GM12878 (cell line): ENCODE results near the gene TNKS1BP1. TPM values are rescaled to one million over a fixed set of nuclear protein-coding genes. Genes with fewer than 3 reads are reported as not detected.

Experiments used
- ATAC-seq: fragments of 200-7000 bp; cut with Tn5 transposase; 3 replicates; pipeline ENCODE4 v1.9.1; 2020; ENCODE audit warnings: mild to moderate bottlenecking, moderate library complexity
- BruUV-seq: library from RNA; stranded (reverse); fragments of 400-500 nt; replicated peaks from 2 replicates; lab custom pipeline; 2021; lab: Mats Ljungman, UMichigan
- CTCF ChIA-PET: fragments of 300-600 bp; sonication (Branson Sonifier 250); formaldehyde crosslinking; extraction: SDS; loops from one replicate; lab custom pipeline; 2021; ENCODE audit warnings: inconsistent platforms; lab: Yijun Ruan, JAX
- POLR2A ChIA-PET: fragments of 350-600 bp; formaldehyde crosslinking; extraction: SDS; loops from one replicate; lab custom pipeline; 2021; ENCODE audit warnings: inconsistent platforms; lab: Charles Lee
- RAD21 ChIA-PET: fragments of 300-600 bp; sonication (Branson Sonifier 250); formaldehyde crosslinking; loops from one replicate; lab custom pipeline; 2023; ENCODE audit warnings: antibody characterized with exemption; ENCODE audit not compliant: unreplicated experiment; lab: Charles Lee
- SMC1A ChIA-PET: fragments of 300-600 bp; sonication (Branson Sonifier 250); formaldehyde crosslinking; loops from one replicate; lab custom pipeline; 2023; ENCODE audit not compliant: unreplicated experiment, uncharacterized antibody; lab: Charles Lee
- DNase-seq: peaks from one replicate; pipeline ENCODE4 v3.0.0-alpha.2; 2011; ENCODE audit warnings: low read depth, low spot score
- FAIRE-seq: peaks from 3 replicates; lab custom pipeline; 2011; peaks lifted over from hg19 to GRCh38; lab: Jason Lieb, UNC
- H2AFZ ChIP-seq: 2 replicates; pipeline ENCODE4 v1.6.0; 2011; ENCODE audit warnings: low read depth, low read length, control low read depth; ENCODE audit not compliant: control insufficient read depth
- H3K27ac ChIP-seq: 2 replicates; pipeline ENCODE4 v1.5.1; 2011; ENCODE audit warnings: control low read depth; ENCODE audit not compliant: control insufficient read depth, insufficient read depth
- H3K27me3 ChIP-seq, 2 experiments: replicated peaks in 1 of 2; 2 replicates each; pipeline versions ENCODE4 v1.6.0 to v1.6.1; 2011; ENCODE audit warnings: low read length in 1 of 2; ENCODE audit not compliant: control insufficient read depth in 2 of 2, insufficient read depth in 2 of 2
- H3K36me3 ChIP-seq, 2 experiments: 2 replicates each; pipeline ENCODE4 v1.5.1; 2011; ENCODE audit warnings: low read length in 1 of 2; ENCODE audit not compliant: control insufficient read depth in 2 of 2, insufficient read depth in 2 of 2
- H3K4me1 ChIP-seq: 2 replicates; pipeline ENCODE4 v1.6.1; 2011; ENCODE audit warnings: mild to moderate bottlenecking, low read length, moderate library complexity, mixed read lengths; ENCODE audit not compliant: control insufficient read depth, insufficient read depth
- H3K4me2 ChIP-seq: 2 replicates; pipeline ENCODE4 v1.6.0; 2011; ENCODE audit warnings: control low read depth; ENCODE audit not compliant: control insufficient read depth, insufficient read depth
- H3K4me3 ChIP-seq: fragments of 200-600 bp; sonication (generic); 2 replicates; pipeline ENCODE4 v1.5.1; 2016
- H3K79me2 ChIP-seq: 2 replicates; pipeline ENCODE4 v1.6.0; 2011; ENCODE audit warnings: low read length; ENCODE audit not compliant: control insufficient read depth, insufficient read depth
- H3K9ac ChIP-seq: 2 replicates; pipeline ENCODE4 v1.8.0; 2011; ENCODE audit warnings: low read length, control low read depth, mixed read lengths; ENCODE audit not compliant: control insufficient read depth, insufficient read depth
- H3K9me3 ChIP-seq: replicated peaks from 3 replicates; pipeline ENCODE4 v1.5.1; 2011; ENCODE audit warnings: mild to moderate bottlenecking, low read length; ENCODE audit not compliant: control insufficient read depth, insufficient read depth
- H4K20me1 ChIP-seq: 2 replicates; pipeline ENCODE4 v1.6.0; 2011; ENCODE audit not compliant: control insufficient read depth, insufficient read depth
- ATF2 ChIP-seq: IDR thresholded peaks from 2 replicates; pipeline ENCODE4 v1.6.1; 2012; ENCODE audit warnings: low read length, inconsistent platforms
- CBX5 ChIP-seq: sonication (generic); IDR thresholded peaks from 2 replicates; pipeline ENCODE4 v1.6.1; 2016; ENCODE audit warnings: low read depth, moderate library complexity, mild to moderate bottlenecking, inconsistent platforms
- CEBPZ ChIP-seq: fragments of 150-350 bp; IDR thresholded peaks from 2 replicates; pipeline ENCODE4 v1.6.1; 2016; ENCODE audit warnings: low read depth, low read length
- DPF2 ChIP-seq: fragments of 450-650 bp; IDR thresholded peaks from 2 replicates; pipeline ENCODE4 v1.6.1; 2017; ENCODE audit warnings: mild to moderate bottlenecking
- E2F4 ChIP-seq: IDR thresholded peaks from 2 replicates; pipeline ENCODE4 v1.6.1; 2012; ENCODE audit warnings: low read depth, low read length, improper control_type of control experiment
- NFYA ChIP-seq: IDR thresholded peaks from 2 replicates; pipeline ENCODE4 v1.6.1; 2011; ENCODE audit warnings: low read depth, mild to moderate bottlenecking, low read length, improper control_type of control experiment, borderline replicate concordance
- NFYB ChIP-seq: IDR thresholded peaks from 2 replicates; pipeline ENCODE4 v1.6.1; 2011; ENCODE audit warnings: low read depth, mild to moderate bottlenecking, low read length, improper control_type of control experiment, moderate library complexity; ENCODE audit not compliant: insufficient read depth
- NR2F1 ChIP-seq: fragments of 450-650 bp; conservative IDR thresholded peaks from 2 replicates; pipeline ENCODE4 v1.6.1; 2017; ENCODE audit warnings: mild to moderate bottlenecking
- RELB ChIP-seq: fragments of 450-650 bp; IDR thresholded peaks from 2 replicates; pipeline ENCODE4 v1.6.1; 2017; ENCODE audit warnings: low read depth, mild to moderate bottlenecking, moderate library complexity
- SMAD1 ChIP-seq: fragments of 450-650 bp; IDR thresholded peaks from 2 replicates; pipeline ENCODE4 v1.6.1; 2018; ENCODE audit warnings: mild to moderate bottlenecking, low read depth; ENCODE audit not compliant: partially characterized antibody
- SUPT20H ChIP-seq: IDR thresholded peaks from 2 replicates; pipeline ENCODE4 v1.6.1; 2011; ENCODE audit warnings: low read depth, mild to moderate bottlenecking, low read length, moderate library complexity, borderline replicate concordance; ENCODE audit not compliant: control insufficient read depth
- TARDBP ChIP-seq: IDR thresholded peaks from 2 replicates; pipeline ENCODE4 v1.6.1; 2016; ENCODE audit warnings: borderline replicate concordance
- TCF12 ChIP-seq: IDR thresholded peaks from 2 replicates; pipeline ENCODE4 v1.6.1; 2011; ENCODE audit warnings: low read depth, mild to moderate bottlenecking, low read length
- ZNF24 ChIP-seq: fragments of 450-650 bp; IDR thresholded peaks from 2 replicates; pipeline ENCODE4 v1.6.1; 2017; ENCODE audit warnings: antibody characterized with exemption, mild to moderate bottlenecking
- ZNF622 ChIP-seq: fragments of 450-650 bp; IDR thresholded peaks from 2 replicates; pipeline ENCODE4 v1.6.1; 2017; ENCODE audit warnings: mild to moderate bottlenecking, inconsistent platforms
- WGBS: methylation state at CpG from one replicate; pipeline ENCODE4 v1.1.6; 2016; ENCODE audit warnings: low lambda C conversion rate; ENCODE audit not compliant: insufficient replicate concordance, insufficient coverage; ENCODE audit errors: missing lambda C conversion rate; 5-methylcytosine and 5-hydroxymethylcytosine counted together
- in situ Hi-C: fragments of 300-500 bp; cut with MboI; formaldehyde crosslinking; loops from 9 replicates; pipeline ENCODE4 v1.14.3; 2018; ENCODE audit warnings: mixed read lengths
- intact Hi-C: fragments of 100-400 bp; cut with micrococcal nuclease; formaldehyde crosslinking; loops from one replicate; pipeline ENCODE4 v1.14.2; 2022; ENCODE audit not compliant: unreplicated experiment
- polyA plus RNA-seq, 11 experiments: library from polyadenylated mRNA; depleted of rRNA in 4 of 11; unstranded in 6 of 11; stranded (reverse) in 5 of 11; fragments of >200 nt; fragmentation: Nextera tagmentation in 4 of 11; fragmentation: Illumina TruSeq in 1 of 11; extraction: Ambion mirVana in 4 of 11; extraction: Trizol in 1 of 11; gene quantifications; 1 replicate in 1 of 11; 2 replicates in 10 of 11; pipeline versions ENCODE4 v1.2.1 to v1.2.3, GENCODE V29; 2011 to 2016; ENCODE audit warnings: inconsistent platforms in 2 of 11, missing spikeins in 2 of 11, low read depth in 1 of 11
- total RNA-seq, 4 experiments: library from RNA; depleted of rRNA in 3 of 4; stranded (reverse); fragments of >200 nt in 3 of 4; fragmentation: Illumina TruSeq in 1 of 4; extraction: Trizol in 1 of 4; gene quantifications; 2 replicates each; pipeline versions ENCODE4 v1.2.1 to v1.2.3, GENCODE V29; 2013 to 2021
- TF ChIP-seq, protein P1 (sequence below), 3 experiments: IDR thresholded peaks in 2 of 3; conservative IDR thresholded peaks in 1 of 3; 2 replicates each; pipeline ENCODE4 v1.5.1; 2011; ENCODE audit warnings: low read depth in 3 of 3, low read length in 3 of 3, mild to moderate bottlenecking in 3 of 3, control low read depth in 2 of 3, moderate library complexity in 2 of 3, inconsistent platforms in 1 of 3, mixed read lengths in 1 of 3; ENCODE audit not compliant: control insufficient read depth in 2 of 3, insufficient read depth in 1 of 3; ENCODE audit errors: extremely low read depth in 1 of 3

TNKS1BP1 gene
- total and polyA plus RNA-seq, 10 of the 15 experiments (the other 5 are each of a cell fraction or from before 2014, with no cell fraction given), result 0.26 to 15.8 (median 4.3) TPM

GRCh38 chr11:57370251-57370650 lies 45.5 kb upstream of the TNKS1BP1 start:
- H3K9ac ChIP-seq, result no peak overlapping the region
- H3K4me2 ChIP-seq, result no peak overlapping the region
- H3K9me3 ChIP-seq, result no peaks in the 10 kb centered on the region
- ChIA-PET SMC1A (no interaction called here), RAD21 (no interaction called here), POLR2A (no interaction called here), CTCF (no interaction called here)
- intact Hi-C loops (no loop called here), in situ Hi-C loops (no loop called here)
- H3K27me3 ChIP-seq, result no peaks in the 10 kb centered on the region
- H3K4me3 ChIP-seq, result no peak overlapping the region
- no peaks in the 10 kb centered on the region for H3K36me3 ChIP-seq
- FAIRE-seq, result no peak
- WGBS, result 48% methylated on average over 7 of the region's 7 CpGs
- H3K79me2 ChIP-seq, result no peaks in the 10 kb centered on the region
- H4K20me1 ChIP-seq, result no peaks in the 10 kb centered on the region
- no peak overlapping the region for H3K27ac ChIP-seq
- DNase-seq, result no peak
- no peak overlapping the region for H2AFZ ChIP-seq
- no peaks in the 10 kb centered on the region for H3K4me1 ChIP-seq
- no TSS peak for BruUV-seq
- ATAC-seq, result no peak
- TF ChIP-seq RELB, result no peak
- no peak for TF ChIP-seq NR2F1
- no peak for TF ChIP-seq E2F4
- TF ChIP-seq SUPT20H, result no peak
- no peak for TF ChIP-seq NFYA
- TF ChIP-seq TCF12, result no peak
- TF ChIP-seq TARDBP, result no peak
- no peak for TF ChIP-seq CBX5
- no peak for TF ChIP-seq NFYB
- TF ChIP-seq, protein P1, sequence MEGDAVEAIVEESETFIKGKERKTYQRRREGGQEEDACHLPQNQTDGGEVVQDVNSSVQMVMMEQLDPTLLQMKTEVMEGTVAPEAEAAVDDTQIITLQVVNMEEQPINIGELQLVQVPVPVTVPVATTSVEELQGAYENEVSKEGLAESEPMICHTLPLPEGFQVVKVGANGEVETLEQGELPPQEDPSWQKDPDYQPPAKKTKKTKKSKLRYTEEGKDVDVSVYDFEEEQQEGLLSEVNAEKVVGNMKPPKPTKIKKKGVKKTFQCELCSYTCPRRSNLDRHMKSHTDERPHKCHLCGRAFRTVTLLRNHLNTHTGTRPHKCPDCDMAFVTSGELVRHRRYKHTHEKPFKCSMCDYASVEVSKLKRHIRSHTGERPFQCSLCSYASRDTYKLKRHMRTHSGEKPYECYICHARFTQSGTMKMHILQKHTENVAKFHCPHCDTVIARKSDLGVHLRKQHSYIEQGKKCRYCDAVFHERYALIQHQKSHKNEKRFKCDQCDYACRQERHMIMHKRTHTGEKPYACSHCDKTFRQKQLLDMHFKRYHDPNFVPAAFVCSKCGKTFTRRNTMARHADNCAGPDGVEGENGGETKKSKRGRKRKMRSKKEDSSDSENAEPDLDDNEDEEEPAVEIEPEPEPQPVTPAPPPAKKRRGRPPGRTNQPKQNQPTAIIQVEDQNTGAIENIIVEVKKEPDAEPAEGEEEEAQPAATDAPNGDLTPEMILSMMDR (IDR thresholded peaks at IDR 0.05 in 2 of 3, conservative IDR thresholded peaks at IDR 0.05 in 1 of 3; ENCODE audit: control insufficient read depth in 2 of 3, extremely low read depth in 1 of 3, insufficient read depth in 1 of 3, low read depth in 3 of 3, low read length in 3 of 3), result no peak
- TF ChIP-seq SMAD1, result no peak
- no peak for TF ChIP-seq ZNF24
- no peak for TF ChIP-seq CEBPZ
- TF ChIP-seq ATF2, result no peak
- TF ChIP-seq DPF2, result no peak
- TF ChIP-seq ZNF622, result no peak
